Hindlimb muscle (tissue), 1 donor: ENCODE data around the gene ATG4B. TPM values are rescaled to one million over a fixed set of nuclear protein-coding genes. Genes with fewer than 3 reads are reported as not detected.
"Not testable (repeated sequence)": the region's sequence is repeated elsewhere in the genome, so short reads cannot be mapped to it uniquely, and the experiment has no call there.

Experiments used
- DNase-seq: peaks from one replicate; pipeline ENCODE4 v3.0.0-alpha.2; 2013
- polyA plus RNA-seq: library from polyadenylated mRNA; unstranded; fragments of 120-200 nt; gene quantifications from one replicate; pipeline ENCODE4 v1.2.1, GENCODE V29; 2013; ENCODE audit not compliant: insufficient read length

The ATG4B gene
- 59.6 TPM for polyA plus RNA-seq

GRCh38 chr2:241637018-241637794 lies at the start of gene ATG4B, which contains the start of gene THAP4:
Gene ATG4B, plus strand, starts transcription at chr2:241637693. Its CDS starts 22 bp downstream, at chr2:241637715.
Gene THAP4, minus strand, starts transcription at chr2:241637158. Its CDS starts 141 bp downstream, at chr2:241637017.
- DNase-seq = peak; percentile 95

DNA sequence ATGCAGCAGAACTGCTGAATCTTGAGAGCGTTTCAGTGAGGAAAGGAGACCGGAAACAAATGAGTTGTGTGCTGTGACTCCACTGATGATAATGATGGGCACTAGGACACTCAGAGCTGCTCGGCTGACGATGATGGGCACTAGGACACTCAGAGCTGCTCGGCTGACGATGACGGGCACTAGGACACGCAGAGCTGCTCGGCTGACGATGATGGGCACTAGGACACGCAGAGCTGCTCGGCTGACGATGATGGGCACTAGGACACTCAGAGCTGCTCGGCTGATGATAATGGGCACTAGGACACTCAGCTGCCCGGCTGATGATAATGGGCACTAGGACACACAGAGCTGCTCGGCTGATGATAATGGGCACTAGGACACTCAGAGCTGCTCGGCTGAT lies 47.6 kb upstream of the ATG4B start:
- not testable (repeated sequence) for DNase-seq

DNA sequence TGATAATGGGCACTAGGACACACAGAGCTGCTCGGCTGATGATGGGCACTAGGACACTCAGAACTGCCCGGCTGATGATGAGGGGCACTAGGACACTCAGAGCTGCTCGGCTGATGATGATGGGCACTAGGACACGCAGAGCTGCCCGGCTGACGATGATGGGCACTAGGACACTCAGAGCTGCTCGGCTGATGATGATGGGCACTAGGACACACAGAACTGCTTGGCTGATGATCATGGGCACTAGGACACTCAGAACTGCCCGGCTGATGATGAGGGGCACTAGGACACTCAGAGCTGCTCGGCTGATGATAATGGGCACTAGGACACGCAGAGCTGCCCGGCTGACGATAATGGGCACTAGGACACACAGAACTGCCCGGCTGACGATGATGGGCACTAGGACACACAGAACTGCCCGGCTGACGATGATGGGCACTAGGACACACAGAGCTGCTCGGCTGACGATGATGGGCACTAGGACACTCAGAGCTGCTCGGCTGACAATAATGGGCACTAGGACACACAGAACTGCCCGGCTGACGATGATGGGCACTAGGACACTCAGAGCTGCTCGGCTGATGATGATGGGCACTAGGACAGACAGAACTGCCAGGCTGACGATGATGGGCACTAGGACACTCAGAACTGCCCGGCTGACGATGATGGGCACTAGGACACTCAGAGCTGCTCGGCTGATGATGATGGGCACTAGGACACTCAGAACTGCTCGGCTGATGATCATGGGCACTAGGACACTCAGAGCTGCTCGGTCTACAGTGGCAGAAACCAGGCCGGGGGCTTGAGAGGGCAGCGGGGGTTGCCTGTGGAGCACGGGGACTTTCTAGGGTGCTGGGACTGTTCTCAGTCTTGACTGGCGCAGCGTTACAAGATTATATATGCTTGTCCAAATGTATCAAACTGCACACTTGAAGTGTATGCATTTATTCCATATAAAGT lies 46.7 kb upstream of the ATG4B start:
- not testable (repeated sequence) for DNase-seq

DNA sequence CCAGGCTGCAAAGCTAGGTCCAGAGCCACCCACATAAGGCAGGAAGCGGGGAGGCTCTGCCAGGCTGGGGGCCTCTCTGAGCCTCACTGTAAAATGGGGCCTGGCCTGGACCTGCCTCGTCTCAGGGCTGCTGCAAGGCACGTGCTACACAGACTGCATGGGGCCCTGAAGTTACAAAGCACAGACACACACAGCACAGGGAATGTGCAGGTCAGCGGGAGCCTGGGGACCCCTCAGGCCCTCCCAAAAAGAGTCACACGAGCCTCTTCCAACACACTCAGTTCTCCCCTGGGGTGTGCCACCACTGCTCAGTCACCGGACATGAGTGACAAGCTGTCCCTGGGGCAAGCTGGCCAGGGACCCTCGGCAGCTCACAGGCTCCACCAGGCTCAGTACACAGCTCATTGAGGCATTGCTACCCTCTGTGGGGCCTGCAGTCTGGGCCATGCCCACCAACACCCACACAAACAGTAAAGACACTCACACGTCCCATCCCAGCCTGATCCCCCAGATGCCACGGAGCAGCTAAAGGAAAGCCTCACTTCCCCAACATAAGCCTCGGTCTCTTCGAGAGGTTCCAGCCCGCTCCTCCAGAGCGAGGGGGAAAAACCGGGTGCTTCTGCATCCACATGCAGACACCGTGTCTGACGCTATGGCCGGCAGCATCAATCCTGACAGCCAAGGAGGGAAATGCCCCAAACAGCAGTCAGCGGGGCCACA lies 45.2 kb upstream of the ATG4B start:
- no peak for DNase-seq

GRCh38 chr2:241593271-241593670 lies 44.2 kb upstream of the ATG4B start:
- no peak for DNase-seq

DNA sequence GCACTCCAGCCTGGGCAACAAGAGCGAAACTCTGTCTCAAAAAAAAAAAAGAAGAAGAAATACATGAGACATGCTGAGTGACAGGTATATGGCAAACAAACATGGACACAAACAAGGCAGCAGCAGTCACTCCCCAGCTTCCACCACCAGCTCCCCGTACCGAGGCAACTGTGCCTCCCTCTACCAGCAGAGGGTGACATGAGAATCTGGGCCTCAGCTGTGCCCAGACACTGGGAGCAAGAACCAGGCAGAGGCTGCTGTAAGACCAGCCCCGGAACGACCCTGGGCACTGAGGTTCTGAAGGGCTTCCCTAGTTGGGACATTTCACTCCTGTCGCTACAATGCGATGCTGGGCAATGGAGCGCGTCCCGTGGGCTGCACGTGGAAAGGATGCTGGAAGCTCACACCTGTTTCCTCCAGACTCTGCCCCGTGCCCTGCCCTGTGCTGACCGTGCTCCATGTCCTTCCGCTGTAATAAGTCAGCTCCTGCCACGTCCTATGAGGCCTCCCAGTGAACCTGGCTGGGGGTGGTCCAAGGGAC lies 41.8 kb upstream of the ATG4B start:
- DNase-seq = no peak

- DNase-seq = no peak
Measured at GRCh38 chr2:241597561-241597960, 39.9 kb upstream of the ATG4B start.

GRCh38 chr2:241598061-241598460 lies 39.4 kb upstream of the ATG4B start:
- no peak for DNase-seq

DNA sequence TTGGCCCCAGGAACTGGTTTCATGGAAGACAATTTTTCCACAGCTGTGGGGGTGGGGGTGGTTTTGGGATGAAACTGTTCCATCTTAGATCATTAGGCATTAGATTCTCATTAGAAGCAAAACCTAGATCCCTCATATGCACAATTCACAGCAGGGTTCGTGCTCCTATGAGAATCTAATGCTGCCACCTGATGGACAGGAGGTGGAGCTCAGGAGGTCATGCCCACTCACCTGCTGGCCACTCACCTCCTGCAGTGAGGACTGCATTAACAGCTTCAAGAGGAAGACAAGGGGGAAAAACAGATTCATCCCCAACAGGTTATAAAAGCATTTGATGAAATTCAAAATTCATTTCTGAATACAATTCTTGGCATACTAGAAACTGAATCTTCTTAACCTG lies 39.0 kb upstream of the ATG4B start:
- DNase-seq = no peak

DNA sequence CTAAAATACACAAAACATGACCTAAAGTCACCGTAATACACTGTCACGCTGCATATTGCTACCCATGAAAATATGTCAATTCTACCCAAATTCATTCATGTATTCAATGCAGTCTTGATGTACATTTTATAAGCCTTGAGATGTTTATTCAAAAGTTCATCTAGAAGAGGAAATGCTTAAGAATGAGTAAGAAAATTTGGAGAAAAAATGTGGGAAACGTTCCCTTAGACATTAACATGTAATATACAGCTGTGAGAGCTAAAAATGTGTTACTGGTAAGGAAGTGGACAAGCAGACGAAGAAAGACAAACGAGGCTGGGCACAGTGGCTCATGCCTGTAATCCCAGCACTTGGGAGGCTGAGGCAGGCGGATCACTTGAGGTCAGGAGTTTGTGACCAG lies 37.9 kb upstream of the ATG4B start:
- DNase-seq = no peak

DNA sequence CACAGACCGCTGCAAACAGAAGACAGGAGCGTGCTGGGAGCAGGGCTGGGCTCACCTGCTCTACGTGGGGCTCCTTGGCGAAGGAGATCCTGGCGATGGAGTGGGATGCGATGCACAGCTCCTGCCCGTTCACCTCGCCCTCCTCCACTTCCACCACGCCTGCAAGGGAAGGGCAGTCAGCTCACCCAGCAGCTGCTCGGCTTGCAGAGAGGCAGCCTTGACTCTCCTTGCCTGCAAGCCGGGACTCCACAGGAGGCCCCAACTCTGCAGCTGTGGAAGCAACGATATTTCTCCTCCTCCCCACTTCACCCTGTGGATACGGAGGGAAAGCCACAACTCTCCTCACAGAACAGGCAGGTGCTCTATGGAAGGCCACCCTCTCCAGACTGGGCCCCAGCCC lies 35.7 kb upstream of the ATG4B start:
- DNase-seq = no peak

GRCh38 chr2:241602720-241603119 lies 34.8 kb upstream of the ATG4B start:
- no peak for DNase-seq

- no peak for DNase-seq
Measured at GRCh38 chr2:241603686-241604085, 33.8 kb upstream of the ATG4B start.

DNA sequence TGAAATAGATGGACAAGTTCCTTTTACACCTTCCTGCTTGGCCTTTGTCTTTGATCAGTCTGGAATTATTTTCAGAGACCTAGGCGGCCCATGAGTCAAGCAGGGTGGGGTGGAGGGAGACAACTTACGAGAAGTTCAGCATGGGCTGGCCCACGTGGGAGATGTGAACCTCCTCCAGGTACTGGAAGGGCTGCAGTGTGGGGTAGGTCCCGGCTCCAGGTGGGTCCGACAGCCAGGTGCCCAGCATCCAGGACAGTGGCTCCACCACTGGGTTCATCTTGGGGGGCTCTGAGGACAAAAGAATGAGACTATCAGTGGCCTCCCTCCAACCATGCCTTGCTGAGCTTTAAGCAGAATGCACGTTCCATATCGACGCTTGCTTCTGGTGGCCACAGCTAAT lies 31.3 kb upstream of the ATG4B start:
- DNase-seq = no peak

DNA sequence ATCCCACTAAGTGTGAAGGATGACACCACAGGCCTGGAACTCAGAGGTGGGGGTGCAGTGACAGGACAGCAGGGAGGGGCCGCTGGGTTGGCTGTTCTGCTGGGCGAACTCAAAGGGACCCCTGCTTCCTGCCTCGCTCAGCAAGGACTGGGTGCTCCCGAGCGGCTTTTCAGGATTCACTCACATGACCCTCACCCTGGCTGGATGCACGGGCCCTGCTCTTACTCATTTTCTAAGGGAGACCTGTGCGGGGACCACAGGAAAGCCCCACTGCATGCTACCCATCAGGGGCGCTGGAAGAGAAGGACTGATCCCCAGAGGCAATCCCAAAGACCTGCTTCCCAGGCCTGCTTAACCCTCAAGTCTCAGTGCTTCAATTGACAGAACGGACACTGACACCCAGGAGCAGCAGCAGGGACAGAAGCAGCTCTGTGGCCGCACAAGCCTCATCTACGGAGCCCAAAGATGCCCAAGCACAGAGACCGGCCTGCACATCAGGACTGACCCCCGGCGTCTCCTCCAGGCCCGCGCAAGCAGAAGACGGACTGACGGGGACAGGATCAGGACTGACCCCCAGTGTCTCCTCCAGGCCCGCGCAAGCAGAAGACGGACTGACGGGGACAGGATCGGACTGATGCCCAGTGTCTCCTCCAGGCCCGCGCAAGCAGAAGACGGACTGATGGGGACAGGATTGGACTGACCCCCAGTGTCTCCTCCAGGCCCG lies 30.2 kb upstream of the ATG4B start:
- DNase-seq = no peak

DNA sequence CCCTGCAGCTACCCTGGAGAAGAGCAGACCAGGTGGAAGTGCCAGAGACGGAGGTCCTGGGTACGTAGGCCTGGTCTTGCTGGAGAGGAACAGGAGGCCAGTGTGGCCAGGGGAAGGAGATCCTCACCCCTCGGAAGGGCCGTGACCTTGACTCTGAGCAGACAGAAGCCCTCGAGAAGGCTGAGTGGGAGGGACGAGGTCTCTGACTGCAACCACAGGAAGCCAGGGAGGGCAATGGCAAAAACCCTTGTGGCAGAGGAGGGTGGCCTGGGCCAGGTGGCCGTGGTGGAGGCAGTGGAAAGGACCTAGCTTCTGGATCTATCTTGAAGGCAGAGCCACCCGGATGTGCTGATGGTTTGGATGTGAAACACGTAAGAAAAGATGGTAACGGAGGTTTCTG lies 28.6 kb upstream of the ATG4B start:
- no peak for DNase-seq

GRCh38 chr2:241609859-241610793 lies 27.4 kb upstream of the ATG4B start:
- DNase-seq = peak; percentile 71

GRCh38 chr2:241611062-241611461 lies 26.4 kb upstream of the ATG4B start:
- no peak for DNase-seq

DNA sequence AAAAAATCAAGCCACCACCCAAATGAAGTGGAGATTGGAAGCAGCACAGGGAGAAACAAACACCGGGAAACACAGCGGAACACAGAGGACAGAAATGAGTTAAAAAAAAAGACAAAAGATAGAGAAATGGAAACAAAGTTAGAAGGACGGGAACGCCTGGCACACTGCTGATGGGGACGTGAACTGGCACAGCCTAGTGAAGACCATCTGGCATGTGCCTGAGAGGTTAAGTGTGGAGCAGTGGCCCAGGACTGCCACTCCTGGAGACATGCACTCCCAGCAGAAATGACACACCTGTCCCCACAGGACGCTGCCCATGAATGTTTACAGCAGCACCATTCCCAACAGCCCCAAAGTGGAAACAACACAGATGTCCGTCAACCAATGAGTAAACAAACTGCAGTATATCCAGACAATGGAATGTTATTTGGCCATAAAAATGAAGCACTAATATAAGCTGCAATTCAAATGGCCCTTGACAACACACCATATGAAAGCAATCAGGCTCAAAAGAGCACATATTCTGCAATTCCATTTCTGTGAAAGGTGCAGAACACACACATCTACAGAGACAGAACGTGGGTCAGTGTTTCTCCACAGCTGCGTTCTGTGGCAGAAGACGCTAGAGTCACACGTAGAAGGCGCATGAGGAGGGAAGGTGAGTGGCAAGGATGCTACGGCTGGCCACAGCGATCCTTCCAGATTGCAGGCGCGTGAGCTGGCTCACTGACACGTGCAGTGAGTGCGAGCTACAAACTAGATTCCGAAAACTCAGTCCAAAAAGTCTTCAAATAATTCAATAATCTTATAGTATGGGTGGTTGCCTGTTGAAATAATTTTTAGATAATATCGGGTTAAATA lies 25.1 kb upstream of the ATG4B start:
- DNase-seq = no peak
